CD4-positive, alpha-beta memory T cell (primary cell): Measurements from ENCODE around the gene ZNF544. TPM values are rescaled to one million over a fixed set of nuclear protein-coding genes. Genes with fewer than 3 reads are reported as not detected.
A peak's percentile ranks its signal among the peaks of the same experiment; 100 is the strongest.

ENCODE experiments used
- CTCF ChIA-PET: fragments of 350-600 bp; sonication (Branson Sonifier 250); formaldehyde crosslinking; loops from one replicate; lab custom pipeline; 2021; ENCODE audit warnings: inconsistent platforms; ENCODE audit not compliant: partially characterized antibody; lab: Charles Lee
- POLR2A ChIA-PET: fragments of 350-600 bp; sonication (Branson Sonifier 250); formaldehyde crosslinking; loops from one replicate; lab custom pipeline; 2021; ENCODE audit not compliant: partially characterized antibody; lab: Charles Lee
- DNase-seq, 5 donors: peaks; one replicate each; pipeline versions ENCODE4 v3.0.0 to v3.0.0-alpha.2; 2020 to 2022; ENCODE audit warnings: mixed read lengths in 1 of 5
- H3K27ac ChIP-seq: one replicate; pipeline ENCODE4 v1.7.0; 2013; ENCODE audit warnings: low read depth, low read length
- H3K27me3 ChIP-seq: 2 replicates; pipeline ENCODE4 v1.7.0; 2013; ENCODE audit warnings: mild to moderate bottlenecking, low read length, moderate library complexity; ENCODE audit not compliant: insufficient read depth
- H3K36me3 ChIP-seq: 2 replicates; pipeline ENCODE4 v1.7.0; 2013; ENCODE audit warnings: mild to moderate bottlenecking, low read length, moderate library complexity; ENCODE audit not compliant: insufficient read depth
- H3K4me1 ChIP-seq: 2 replicates; pipeline ENCODE4 v1.7.0; 2013; ENCODE audit warnings: mild to moderate bottlenecking, low read length, moderate library complexity; ENCODE audit not compliant: insufficient read depth
- H3K4me3 ChIP-seq, 2 donors: one replicate each; pipeline ENCODE4 v1.7.0; 2013; ENCODE audit warnings: low read length in 2 of 2, mild to moderate bottlenecking in 1 of 2
- H3K9me3 ChIP-seq, 2 donors: one replicate each; pipeline ENCODE4 v1.7.0; 2013; ENCODE audit warnings: low read length in 2 of 2, control low read depth in 1 of 2; ENCODE audit not compliant: control insufficient read depth in 1 of 2
- H3K27ac Mint-ChIP-seq, 7 donors: one replicate each; pipeline ENCODE4 v1.8.0; 2020 to 2021; ENCODE audit warnings: mixed read lengths in 7 of 7, mild to moderate bottlenecking in 6 of 7, inconsistent platforms in 3 of 7, moderate library complexity in 3 of 7
- H3K27me3 Mint-ChIP-seq, 2 donors: one replicate each; pipeline ENCODE4 v1.8.0; 2020 to 2021; ENCODE audit warnings: mixed read lengths in 2 of 2
- H3K36me3 Mint-ChIP-seq, 2 donors: one replicate each; pipeline ENCODE4 v1.8.0; 2020 to 2021; ENCODE audit warnings: mixed read lengths in 2 of 2, inconsistent platforms in 1 of 2, mild to moderate bottlenecking in 1 of 2
- H3K4me1 Mint-ChIP-seq, 4 donors: one replicate each; pipeline ENCODE4 v1.8.0; 2020 to 2021; ENCODE audit warnings: mixed read lengths in 4 of 4, mild to moderate bottlenecking in 1 of 4
- H3K4me3 Mint-ChIP-seq, 8 donors: one replicate each; pipeline ENCODE4 v1.8.0; 2020 to 2021; ENCODE audit warnings: mixed read lengths in 8 of 8, mild to moderate bottlenecking in 7 of 8, moderate library complexity in 6 of 8, inconsistent platforms in 3 of 8
- H3K9me3 Mint-ChIP-seq, 8 donors: one replicate each; pipeline ENCODE4 v1.8.0; 2020 to 2021; ENCODE audit warnings: mixed read lengths in 8 of 8, mild to moderate bottlenecking in 5 of 8, inconsistent platforms in 3 of 8, moderate library complexity in 1 of 8
- intact Hi-C: fragments of 100-400 bp; cut with micrococcal nuclease; formaldehyde crosslinking; loops from one replicate; pipeline ENCODE4 v1.15.1; 2023
- polyA plus RNA-seq, 2 donors: library from polyadenylated mRNA; unstranded; fragments of 300-500 nt; fragmentation: Illumina TruSeq; gene quantifications; one replicate each; pipeline ENCODE4 v1.2.3, GENCODE V29; 2021
- total RNA-seq, 2 experiments: library from RNA; stranded (reverse); gene quantifications; one replicate each; pipeline ENCODE4 v1.2.3, GENCODE V29; 2021

Gene ZNF544
- total and polyA plus RNA-seq, 4 experiments from 2014 or later: 13.7 to 67.6 (median 43.2) TPM

GRCh38 chr19:58265100-58265499 is 36.4 kb downstream of the ZNF544 start:
- no peak overlapping the region for H3K4me3 ChIP-seq
- H3K36me3 ChIP-seq: peaks cover 15% of the 10 kb centered on the region
- Mint-ChIP-seq H3K4me1 (peaks cover 0 to 1% (median 0%) of the 10 kb centered on the region in 4 donors), H3K9me3 (peaks cover 0 to 97% (median 74%) of the 10 kb centered on the region in 8 donors), H3K4me3 (no peak overlapping the region), H3K36me3 (peaks cover 45 to 48% of the 10 kb centered on the region in 2 donors), H3K27ac (no peak overlapping the region), H3K27me3 (no peaks in the 10 kb centered on the region)
- no peaks in the 10 kb centered on the region for H3K27me3 ChIP-seq
- intact Hi-C loops: no loop called here
- no peak overlapping the region for H3K27ac ChIP-seq
- ChIA-PET POLR2A (no interaction called here), CTCF (interaction anchor here (1.3 kb wide), 1 partner anchor 9 kb away, joined by 4 read pairs; no protein-coding TSS in a partner anchor)
- H3K9me3 ChIP-seq: peaks cover 25 to 61% of the 10 kb centered on the region in 2 donors
- no peaks in the 10 kb centered on the region for H3K4me1 ChIP-seq
- no peak for DNase-seq

DNA sequence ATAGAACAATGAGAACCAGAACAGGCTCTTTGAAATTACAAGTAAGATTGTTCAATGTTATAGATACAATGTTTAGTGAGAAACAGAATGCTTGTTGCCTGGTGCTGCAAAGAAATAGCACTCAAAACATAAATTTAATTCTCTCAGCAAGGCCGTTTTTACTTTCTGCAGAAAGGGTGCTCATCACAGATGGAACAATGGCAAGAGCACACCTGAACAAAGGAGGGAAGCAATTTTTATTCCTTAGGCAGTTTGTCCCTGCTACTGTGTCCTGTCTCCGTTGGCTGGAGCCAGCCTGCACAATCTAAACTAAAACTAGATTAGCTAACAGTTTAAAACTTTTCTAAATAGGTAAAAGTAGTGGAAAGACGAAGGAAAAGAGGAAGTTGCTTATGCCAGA is 39.6 kb downstream of the ZNF544 start:
- Mint-ChIP-seq H3K4me3 (no peak overlapping the region), H3K9me3 (peaks cover 0 to 94% (median 63%) of the 10 kb centered on the region in 8 donors), H3K4me1 (peaks cover 0 to 1% (median 0%) of the 10 kb centered on the region in 4 donors), H3K27ac (no peak overlapping the region), H3K27me3 (no peaks in the 10 kb centered on the region), H3K36me3 (peaks cover 37 to 49% of the 10 kb centered on the region in 2 donors)
- intact Hi-C loops: no loop called here
- ChIA-PET CTCF (no interaction called here), POLR2A (no interaction called here)
- Histone ChIP-seq H3K4me1 (no peaks in the 10 kb centered on the region), H3K36me3 (no peaks in the 10 kb centered on the region), H3K27me3 (no peaks in the 10 kb centered on the region), H3K4me3 (no peak overlapping the region), H3K9me3 (peaks cover 7 to 35% of the 10 kb centered on the region in 2 donors), H3K27ac (no peak overlapping the region)
- DNase-seq: no peak

GRCh38 chr19:58274771-58275201 is 46.1 kb downstream of the ZNF544 start:
- intact Hi-C loops: no loop called here
- Histone ChIP-seq H3K4me1 (peaks cover 20% of the 10 kb centered on the region), H3K27ac (no peak overlapping the region), H3K9me3 (peaks cover 0 to 18% of the 10 kb centered on the region in 2 donors), H3K27me3 (no peaks in the 10 kb centered on the region), H3K4me3 (no peak overlapping the region), H3K36me3 (peaks cover 4% of the 10 kb centered on the region)
- peaks cover 0 to 50% (median 35%) of the 10 kb centered on the region in 8 donors for H3K9me3 Mint-ChIP-seq
- peaks cover 48 to 59% of the 10 kb centered on the region in 2 donors for H3K36me3 Mint-ChIP-seq
- no peaks in the 10 kb centered on the region for H3K27me3 Mint-ChIP-seq
- peak overlapping the region in 2 of 7 donors; percentile 21 to 60 for H3K27ac Mint-ChIP-seq
- no peak for DNase-seq
- H3K4me1 Mint-ChIP-seq: peaks cover 8 to 37% (median 18%) of the 10 kb centered on the region in 4 donors
- ChIA-PET POLR2A (no interaction called here), CTCF (interaction anchor here (0.6 kb wide), 1 partner anchor 9 kb away, joined by 4 read pairs; no protein-coding TSS in a partner anchor)
- H3K4me3 Mint-ChIP-seq: no peak overlapping the region

GRCh38 chr19:58275564-58275963 is 46.9 kb downstream of the ZNF544 start:
- DNase-seq: no peak
- Histone ChIP-seq H3K4me1 (peaks cover 28% of the 10 kb centered on the region), H3K27ac (no peak overlapping the region), H3K36me3 (peaks cover 4% of the 10 kb centered on the region), H3K27me3 (no peaks in the 10 kb centered on the region), H3K4me3 (no peak overlapping the region), H3K9me3 (peaks cover 0 to 12% of the 10 kb centered on the region in 2 donors)
- H3K4me3 Mint-ChIP-seq: no peak overlapping the region
- peaks cover 0 to 43% (median 29%) of the 10 kb centered on the region in 8 donors for H3K9me3 Mint-ChIP-seq
- peaks cover 41 to 55% of the 10 kb centered on the region in 2 donors for H3K36me3 Mint-ChIP-seq
- intact Hi-C loops: no loop called here
- CTCF ChIA-PET: interaction anchor here (0.8 kb wide), 1 partner anchor 46 kb away, joined by 3 read pairs; the partner anchor contains the start of gene ZNF544
- POLR2A ChIA-PET: interaction anchor here (0.7 kb wide), 1 partner anchor 1085 kb away, joined by 4 read pairs; no protein-coding TSS in a partner anchor
- H3K27me3 Mint-ChIP-seq: no peaks in the 10 kb centered on the region
- peak overlapping the region in 1 of 7 donors; percentile 21 for H3K27ac Mint-ChIP-seq
- H3K4me1 Mint-ChIP-seq: peaks cover 15 to 45% (median 26%) of the 10 kb centered on the region in 4 donors

DNA sequence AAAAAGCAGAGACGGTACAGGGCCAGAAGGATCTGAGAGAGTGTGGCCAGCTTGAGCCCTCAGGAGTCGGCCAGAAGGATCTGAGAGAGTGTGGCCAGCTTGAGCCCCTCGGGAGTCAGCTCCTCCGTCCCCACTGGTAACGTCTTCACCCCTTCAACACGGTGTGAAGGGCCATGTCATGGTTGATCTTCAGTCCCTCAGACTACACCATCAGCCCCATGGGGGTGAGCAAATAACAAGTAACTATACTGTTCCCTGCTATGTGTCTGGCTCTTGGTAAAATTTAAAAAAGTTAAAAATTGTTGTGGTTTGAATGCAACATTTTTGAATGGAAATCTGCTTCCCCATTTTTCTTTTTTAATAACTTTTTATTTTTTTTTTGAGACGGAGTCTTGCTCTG is 48.5 kb downstream of the ZNF544 start:
- no peaks in the 10 kb centered on the region for H3K27me3 ChIP-seq
- peaks cover 8% of the 10 kb centered on the region for H3K36me3 ChIP-seq
- no peak overlapping the region for H3K4me3 ChIP-seq
- no peaks in the 10 kb centered on the region for H3K27me3 Mint-ChIP-seq
- H3K9me3 Mint-ChIP-seq: peaks cover 2 to 26% (median 13%) of the 10 kb centered on the region in 8 donors
- H3K4me3 Mint-ChIP-seq: peak overlapping the region; percentile 18 to 100 (median 60)
- peaks cover 36% of the 10 kb centered on the region for H3K4me1 ChIP-seq
- H3K27ac Mint-ChIP-seq: peak overlapping the region in 2 of 7 donors; percentile 79 to 91
- POLR2A ChIA-PET: interaction anchor here (0.5 to 1.3 kb wide), 5 partner anchors 15 to 472 kb away, joined by 3 to 4 read pairs (median 3); partner anchors contain the start of gene ERVK3-1
- no peak overlapping the region for H3K27ac ChIP-seq
- peaks cover 0 to 9% of the 10 kb centered on the region in 2 donors for H3K9me3 ChIP-seq
- H3K36me3 Mint-ChIP-seq: peaks cover 34 to 40% of the 10 kb centered on the region in 2 donors
- peaks cover 26 to 57% (median 36%) of the 10 kb centered on the region in 4 donors for H3K4me1 Mint-ChIP-seq
- CTCF ChIA-PET: no interaction called here
- intact Hi-C loops: no loop called here
- DNase-seq: no peak

- Mint-ChIP-seq H3K4me3 (peak overlapping the region; percentile 93 to 100 (median 98)), H3K4me1 (peaks cover 28 to 57% (median 36%) of the 10 kb centered on the region in 4 donors), H3K36me3 (peaks cover 31 to 37% of the 10 kb centered on the region in 2 donors), H3K9me3 (peaks cover 2 to 21% (median 8%) of the 10 kb centered on the region in 8 donors), H3K27ac (peak overlapping the region; percentile 91 to 99 (median 96)), H3K27me3 (no peaks in the 10 kb centered on the region)
- peaks cover 8% of the 10 kb centered on the region for H3K36me3 ChIP-seq
- peak overlapping the region; percentile 73 for H3K27ac ChIP-seq
- ChIA-PET POLR2A (interaction anchor here (0.5 to 2.5 kb wide), 16 partner anchors 11 to 1874 kb away, joined by 3 to 28 read pairs (median 4); partner anchors contain the start of genes ERVK3-1, ZNF274, ZNF497 and ZNF583), CTCF (no interaction called here)
- peaks cover 36% of the 10 kb centered on the region for H3K4me1 ChIP-seq
- H3K27me3 ChIP-seq: no peaks in the 10 kb centered on the region
- DNase-seq: peak in 1 of 5 donors; percentile 0
- peaks cover 0 to 9% of the 10 kb centered on the region in 2 donors for H3K9me3 ChIP-seq
- peak overlapping the region; percentile 62 to 92 for H3K4me3 ChIP-seq
- intact Hi-C loops: loop anchor here (1.0 to 2.0 kb wide), 11 partner anchors 27 to 295 kb away; partner anchors contain the start of genes ERVK3-1, MZF1, RPS5 and ZNF446
Observed at GRCh38 chr19:58277748-58278540, 49.2 kb downstream of the ZNF544 start.
